ENCODE measurements around the gene FEM1A. TPM values are rescaled to one million over a fixed set of nuclear protein-coding genes. Genes with fewer than 3 reads are reported as not detected.
A peak's percentile ranks its signal among the peaks of the same experiment; 100 is the strongest.
"Not testable (repeated sequence)": the region's sequence is repeated elsewhere in the genome, so short reads cannot be mapped to it uniquely, and the experiment has no call there.

FEM1A gene
- total and polyA plus RNA-seq, 9 donors = 3.6 to 11.4 (median 9.1) TPM

DNA sequence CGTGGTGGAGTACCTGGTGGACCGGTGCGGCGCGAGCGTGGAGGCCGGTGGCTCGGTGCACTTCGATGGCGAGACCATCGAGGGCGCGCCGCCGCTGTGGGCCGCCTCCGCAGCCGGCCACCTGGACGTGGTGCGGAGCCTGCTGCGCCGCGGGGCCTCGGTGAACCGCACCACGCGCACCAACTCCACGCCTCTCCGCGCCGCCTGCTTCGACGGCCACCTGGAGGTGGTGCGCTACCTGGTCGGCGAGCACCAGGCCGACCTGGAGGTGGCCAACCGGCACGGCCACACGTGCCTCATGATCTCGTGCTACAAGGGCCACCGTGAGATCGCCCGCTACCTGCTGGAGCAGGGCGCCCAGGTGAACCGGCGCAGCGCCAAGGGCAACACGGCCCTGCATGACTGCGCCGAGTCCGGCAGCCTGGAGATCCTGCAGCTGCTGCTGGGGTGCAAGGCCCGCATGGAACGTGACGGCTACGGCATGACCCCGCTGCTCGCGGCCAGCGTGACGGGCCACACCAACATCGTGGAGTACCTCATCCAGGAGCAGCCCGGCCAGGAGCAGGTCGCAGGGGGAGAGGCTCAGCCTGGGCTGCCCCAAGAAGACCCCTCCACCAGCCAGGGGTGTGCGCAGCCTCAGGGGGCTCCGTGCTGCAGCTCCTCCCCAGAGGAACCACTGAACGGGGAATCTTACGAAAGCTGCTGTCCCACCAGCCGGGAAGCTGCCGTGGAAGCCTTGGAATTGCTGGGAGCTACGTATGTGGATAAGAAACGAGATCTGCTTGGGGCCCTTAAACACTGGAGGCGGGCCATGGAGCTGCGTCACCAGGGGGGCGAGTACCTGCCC lies 708 bp downstream of the FEM1A start:
- H3K27me3 ChIP-seq; H3K36me3 ChIP-seq; H3K4me1 ChIP-seq (ENCODE audit: insufficient read depth); H3K9me3 ChIP-seq: not testable (repeated sequence)
- peak overlapping the region; percentile 98 for H3K4me3 ChIP-seq
- DNase-seq = peak in 3 of 5 donors; percentile 48 to 60 (median 58)
- intact Hi-C loops (cut with DNase I) = loop anchor here in 2 of 4 donors (5.0 kb wide), 1 partner anchor 60 kb away; no protein-coding TSS in a partner anchor
- H3K27ac ChIP-seq = peak overlapping the region; percentile 53 to 65
- 6 to 11% (median 7%) methylated on average over 52 to 75 of the region's 75 CpGs for WGBS, 3 donors

DNA sequence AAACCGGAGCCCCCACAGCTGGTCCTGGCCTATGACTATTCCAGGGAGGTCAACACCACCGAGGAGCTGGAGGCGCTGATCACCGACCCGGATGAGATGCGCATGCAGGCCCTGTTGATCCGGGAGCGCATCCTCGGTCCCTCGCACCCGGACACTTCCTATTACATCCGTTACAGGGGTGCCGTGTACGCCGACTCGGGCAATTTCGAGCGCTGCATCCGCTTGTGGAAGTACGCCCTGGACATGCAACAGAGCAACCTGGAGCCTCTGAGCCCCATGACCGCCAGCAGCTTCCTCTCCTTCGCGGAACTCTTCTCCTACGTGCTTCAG lies 1.3 kb downstream of the FEM1A start:
- 77 to 86% (median 78%) methylated on average over 23 to 24 of the region's 24 CpGs for WGBS, 3 donors
- H3K4me3 ChIP-seq = peak overlapping the region; percentile 98
- intact Hi-C loops (cut with DNase I) = loop anchor here in 2 of 4 donors (5.0 kb wide), 1 partner anchor 61 kb away; no protein-coding TSS in a partner anchor
- not testable (repeated sequence) for H3K27ac ChIP-seq; H3K4me1 ChIP-seq (ENCODE audit: insufficient read depth); H3K9me3 ChIP-seq; H3K27me3 ChIP-seq; H3K36me3 ChIP-seq
- peak in 3 of 5 donors; percentile 44 to 55 (median 54) for DNase-seq

DNA sequence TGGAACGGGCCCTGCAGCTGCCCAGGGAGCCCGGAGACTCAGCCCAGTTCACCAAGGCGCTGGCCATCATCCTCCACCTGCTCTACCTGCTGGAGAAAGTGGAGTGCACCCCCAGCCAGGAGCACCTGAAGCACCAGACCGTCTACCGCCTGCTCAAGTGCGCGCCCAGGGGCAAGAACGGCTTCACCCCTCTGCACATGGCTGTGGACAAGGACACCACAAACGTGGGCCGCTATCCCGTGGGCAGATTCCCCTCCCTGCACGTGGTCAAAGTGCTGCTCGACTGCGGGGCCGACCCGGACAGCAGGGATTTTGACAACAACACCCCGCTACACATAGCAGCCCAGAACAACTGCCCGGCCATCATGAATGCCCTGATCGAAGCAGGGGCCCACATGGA lies 1.7 kb downstream of the FEM1A start:
- H3K4me3 ChIP-seq; H3K36me3 ChIP-seq; H3K27me3 ChIP-seq; H3K9me3 ChIP-seq; H3K4me1 ChIP-seq (ENCODE audit: insufficient read depth); H3K27ac ChIP-seq: not testable (repeated sequence)
- 71 to 93% (median 78%) methylated on average over 3 to 19 of the region's 19 CpGs for WGBS, 3 donors
- intact Hi-C loops (cut with DNase I) = loop anchor here in 2 of 4 donors (5.0 kb wide), 1 partner anchor 61 kb away; no protein-coding TSS in a partner anchor
- DNase-seq = peak in 1 of 5 donors; percentile 36

- TF ChIP-seq, protein P1, sequence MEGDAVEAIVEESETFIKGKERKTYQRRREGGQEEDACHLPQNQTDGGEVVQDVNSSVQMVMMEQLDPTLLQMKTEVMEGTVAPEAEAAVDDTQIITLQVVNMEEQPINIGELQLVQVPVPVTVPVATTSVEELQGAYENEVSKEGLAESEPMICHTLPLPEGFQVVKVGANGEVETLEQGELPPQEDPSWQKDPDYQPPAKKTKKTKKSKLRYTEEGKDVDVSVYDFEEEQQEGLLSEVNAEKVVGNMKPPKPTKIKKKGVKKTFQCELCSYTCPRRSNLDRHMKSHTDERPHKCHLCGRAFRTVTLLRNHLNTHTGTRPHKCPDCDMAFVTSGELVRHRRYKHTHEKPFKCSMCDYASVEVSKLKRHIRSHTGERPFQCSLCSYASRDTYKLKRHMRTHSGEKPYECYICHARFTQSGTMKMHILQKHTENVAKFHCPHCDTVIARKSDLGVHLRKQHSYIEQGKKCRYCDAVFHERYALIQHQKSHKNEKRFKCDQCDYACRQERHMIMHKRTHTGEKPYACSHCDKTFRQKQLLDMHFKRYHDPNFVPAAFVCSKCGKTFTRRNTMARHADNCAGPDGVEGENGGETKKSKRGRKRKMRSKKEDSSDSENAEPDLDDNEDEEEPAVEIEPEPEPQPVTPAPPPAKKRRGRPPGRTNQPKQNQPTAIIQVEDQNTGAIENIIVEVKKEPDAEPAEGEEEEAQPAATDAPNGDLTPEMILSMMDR (IDR thresholded peaks at IDR 0.05) = no peak
- TF ChIP-seq POLR2A (IDR thresholded peaks at IDR 0.05) (no peak), EP300 (IDR thresholded peaks at IDR 0.05) (no peak)
- peaks cover 2% of the 10 kb centered on the region for H3K4me1 ChIP-seq (ENCODE audit: insufficient read depth)
- no peak overlapping the region for H3K27ac ChIP-seq
- H3K36me3 ChIP-seq = no peaks in the 10 kb centered on the region
- H3K27me3 ChIP-seq = no peaks in the 10 kb centered on the region
- H3K9me3 ChIP-seq = no peaks in the 10 kb centered on the region
- 80 to 83% (median 82%) methylated on average over 10 to 11 of the region's 11 CpGs for WGBS, 3 donors
- no peak for DNase-seq
- no peak overlapping the region for H3K4me3 ChIP-seq
- intact Hi-C loops (cut with DNase I) = loop anchor here in 2 of 4 donors (5.0 kb wide), 1 partner anchor 63 kb away; no protein-coding TSS in a partner anchor
These were observed 3.4 kb downstream of the FEM1A start for GRCh38 chr19:4794971-4795370.

DNA sequence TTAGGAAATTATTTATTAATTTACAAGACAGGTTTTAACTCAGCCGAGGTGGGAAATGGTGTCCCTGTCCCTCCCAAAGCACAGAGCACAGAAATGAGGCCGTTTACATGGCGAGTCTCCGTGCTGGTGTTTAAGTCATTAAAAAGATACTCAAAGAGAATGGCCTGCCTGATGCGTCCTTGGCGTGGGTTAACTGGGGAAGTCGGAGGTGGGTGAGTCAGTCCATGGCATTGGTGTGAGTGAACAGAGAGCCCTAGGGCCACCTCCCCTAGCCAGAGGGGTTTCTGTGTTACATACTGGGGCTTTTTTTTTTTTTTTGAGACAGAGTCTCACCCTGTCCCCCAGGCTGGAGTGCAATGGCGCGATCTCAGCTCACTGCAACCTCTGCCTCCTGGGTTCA lies 3.9 kb downstream of the FEM1A start:
- Histone ChIP-seq H3K27ac (no peak overlapping the region), H3K36me3 (no peaks in the 10 kb centered on the region), H3K4me1 (ENCODE audit: insufficient read depth) (peaks cover 2% of the 10 kb centered on the region), H3K4me3 (no peak overlapping the region), H3K9me3 (no peaks in the 10 kb centered on the region), H3K27me3 (no peaks in the 10 kb centered on the region)
- WGBS, 3 donors = 82 to 90% (median 83%) methylated on average over 9 of the region's 9 CpGs
- no peak for DNase-seq
- intact Hi-C loops (cut with DNase I) = no loop called here
- TF ChIP-seq, protein P1 (IDR thresholded peaks at IDR 0.05) = no peak
- no peak for TF ChIP-seq POLR2A (IDR thresholded peaks at IDR 0.05)
- TF ChIP-seq EP300 (IDR thresholded peaks at IDR 0.05) = no peak

- Histone ChIP-seq H3K36me3 (no peaks in the 10 kb centered on the region), H3K4me1 (ENCODE audit: insufficient read depth) (no peaks in the 10 kb centered on the region), H3K27me3 (no peaks in the 10 kb centered on the region), H3K4me3 (no peak overlapping the region), H3K9me3 (no peaks in the 10 kb centered on the region), H3K27ac (no peak overlapping the region)
- intact Hi-C loops (cut with DNase I) = no loop called here
- 41 to 69% (median 45%) methylated on average over 23 of the region's 23 CpGs for WGBS, 3 donors
- no peak for DNase-seq
- TF ChIP-seq POLR2A (IDR thresholded peaks at IDR 0.05) (no peak), EP300 (IDR thresholded peaks at IDR 0.05) (no peak)
- TF ChIP-seq, protein P1 (IDR thresholded peaks at IDR 0.05) = no peak
These were observed 9.1 kb downstream of the FEM1A start for GRCh38 chr19:4800591-4801081.
